GM18909 (cell line): ENCODE results near the gene ATP2A3.

Experiments
- ATAC-seq: cut with Tn5 transposase; IDR thresholded peaks from one replicate; pipeline ENCODE4 v1.9.1; 2021; ENCODE audit warnings: mild to moderate bottlenecking; ENCODE audit not compliant: unreplicated experiment, poor library complexity

ATP2A3 gene

DNA sequence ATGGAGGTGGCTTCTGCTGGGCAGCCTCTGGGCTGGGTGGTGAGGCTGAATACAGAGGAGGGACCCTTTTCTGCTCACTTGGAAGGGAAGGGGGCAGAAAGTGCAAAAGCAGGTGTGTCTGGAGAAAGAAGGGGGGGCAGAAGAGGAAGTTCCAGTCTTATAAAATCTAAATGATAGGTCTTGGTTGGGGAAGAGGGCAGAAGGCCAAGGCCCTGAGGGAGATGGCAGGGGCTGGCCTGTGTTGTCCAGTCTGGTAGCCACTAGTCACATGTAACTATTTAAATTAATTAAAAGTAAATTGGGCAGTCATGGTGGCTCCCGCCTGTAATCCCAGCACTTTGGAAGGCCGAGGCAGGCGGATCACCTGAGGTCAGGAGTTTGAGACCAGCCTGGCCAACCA, 68.9 kb downstream of the ATP2A3 start:
- no peak for ATAC-seq

DNA sequence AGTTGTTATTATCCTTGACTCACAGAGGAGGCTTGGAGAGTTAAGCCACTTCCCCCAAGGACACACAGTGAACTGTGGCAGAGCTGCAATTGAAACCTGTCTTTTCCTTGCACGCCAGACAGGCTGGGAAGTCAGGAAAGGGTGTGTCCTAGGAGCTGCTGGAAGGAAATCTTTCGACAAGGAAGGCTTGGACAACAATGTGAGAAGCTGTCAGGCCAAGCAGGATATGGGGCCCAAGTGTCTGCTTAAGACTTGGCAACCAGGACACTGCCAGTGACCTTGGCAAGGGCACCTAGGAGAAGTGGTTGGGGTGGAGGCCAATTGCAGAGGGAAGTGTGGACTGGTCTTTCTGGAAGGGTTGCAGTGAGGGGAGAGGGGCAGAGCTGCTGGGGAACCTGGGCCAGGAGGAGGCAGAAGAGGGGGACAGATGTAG, 69.3 kb downstream of the ATP2A3 start:
- ATAC-seq = no peak

DNA sequence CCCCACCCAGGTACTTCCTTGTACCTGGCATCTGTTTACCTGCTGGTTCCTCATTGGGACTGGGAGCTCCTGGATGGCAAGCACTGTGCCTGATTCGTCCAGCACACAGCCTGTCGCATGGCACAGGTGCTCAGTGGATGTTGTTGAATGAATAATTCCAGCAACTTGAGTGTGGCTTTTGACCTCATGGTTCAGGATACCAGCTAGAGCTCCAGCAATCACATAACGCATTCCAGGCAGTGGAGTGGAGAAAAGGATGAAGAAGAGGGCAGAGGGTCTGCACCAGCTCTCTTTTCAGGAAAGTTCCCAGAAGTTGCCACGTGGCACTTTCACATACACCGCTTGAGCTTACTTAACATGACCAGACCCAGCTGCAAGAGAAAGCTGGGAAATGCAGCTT, 70.0 kb downstream of the ATP2A3 start:
- ATAC-seq = no peak

DNA sequence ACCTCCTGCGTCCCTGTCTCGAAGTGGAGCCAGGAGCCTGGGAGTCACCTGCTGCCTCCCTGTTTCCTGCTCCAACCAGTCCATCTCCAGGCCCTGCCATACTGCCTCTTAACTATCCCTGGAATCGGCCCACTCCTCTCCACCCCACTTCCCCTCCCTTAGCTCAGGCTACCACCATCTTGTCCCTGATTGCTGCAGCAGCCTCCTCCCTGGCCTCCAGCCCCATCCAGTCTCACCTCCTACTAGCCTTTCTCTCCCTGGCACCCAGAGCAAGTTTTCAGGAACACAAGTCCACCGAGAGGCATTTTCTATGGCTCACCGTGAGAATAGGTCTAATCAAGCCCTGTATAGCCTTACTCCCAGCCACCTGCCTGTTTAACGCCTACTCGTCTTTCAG, 70.5 kb downstream of the ATP2A3 start:
- no peak for ATAC-seq

DNA sequence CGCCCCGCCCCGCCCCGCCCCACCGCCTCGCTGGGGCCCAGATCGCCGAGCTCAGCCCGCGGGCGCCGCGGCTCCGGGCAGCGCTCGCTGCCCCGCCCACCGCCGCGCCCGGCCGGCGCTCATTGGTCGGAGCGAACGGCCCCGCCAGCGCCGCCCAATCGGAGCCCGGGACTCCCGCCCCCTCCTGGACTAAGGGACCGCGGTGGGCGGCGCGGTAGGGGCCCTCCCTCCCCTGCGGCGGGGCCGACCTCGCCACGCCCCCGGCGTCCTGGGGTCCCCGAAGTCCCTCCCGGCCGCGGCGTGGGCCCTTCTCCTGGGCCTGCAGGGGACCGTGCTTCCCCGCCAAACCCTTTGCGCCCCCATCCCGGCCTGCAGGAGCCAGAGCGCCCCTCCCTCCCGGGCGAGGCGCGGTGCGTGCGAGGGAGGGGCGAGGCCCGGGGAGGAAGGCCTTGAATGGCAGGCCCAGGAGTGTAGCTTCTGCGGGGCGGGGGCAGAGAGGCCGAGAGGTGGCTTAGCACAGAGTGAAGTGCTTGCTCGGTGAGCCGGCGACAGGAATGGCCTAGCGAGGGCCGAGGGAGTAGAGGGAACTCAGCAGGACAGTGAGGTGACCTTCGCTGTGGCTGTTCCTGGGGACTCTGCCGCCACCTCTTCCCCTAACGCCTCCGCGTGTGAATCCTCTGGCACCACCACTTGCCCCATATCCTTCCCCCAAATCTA, 71.1 kb downstream of the ATP2A3 start, which contains the start of gene CAMKK1:
TSS of gene CAMKK1 (minus strand) at position 51 of the 717 bp plus-strand sequence. CDS start 7,366 bp downstream, outside the sequence.
- ATAC-seq = peak; percentile 88

DNA sequence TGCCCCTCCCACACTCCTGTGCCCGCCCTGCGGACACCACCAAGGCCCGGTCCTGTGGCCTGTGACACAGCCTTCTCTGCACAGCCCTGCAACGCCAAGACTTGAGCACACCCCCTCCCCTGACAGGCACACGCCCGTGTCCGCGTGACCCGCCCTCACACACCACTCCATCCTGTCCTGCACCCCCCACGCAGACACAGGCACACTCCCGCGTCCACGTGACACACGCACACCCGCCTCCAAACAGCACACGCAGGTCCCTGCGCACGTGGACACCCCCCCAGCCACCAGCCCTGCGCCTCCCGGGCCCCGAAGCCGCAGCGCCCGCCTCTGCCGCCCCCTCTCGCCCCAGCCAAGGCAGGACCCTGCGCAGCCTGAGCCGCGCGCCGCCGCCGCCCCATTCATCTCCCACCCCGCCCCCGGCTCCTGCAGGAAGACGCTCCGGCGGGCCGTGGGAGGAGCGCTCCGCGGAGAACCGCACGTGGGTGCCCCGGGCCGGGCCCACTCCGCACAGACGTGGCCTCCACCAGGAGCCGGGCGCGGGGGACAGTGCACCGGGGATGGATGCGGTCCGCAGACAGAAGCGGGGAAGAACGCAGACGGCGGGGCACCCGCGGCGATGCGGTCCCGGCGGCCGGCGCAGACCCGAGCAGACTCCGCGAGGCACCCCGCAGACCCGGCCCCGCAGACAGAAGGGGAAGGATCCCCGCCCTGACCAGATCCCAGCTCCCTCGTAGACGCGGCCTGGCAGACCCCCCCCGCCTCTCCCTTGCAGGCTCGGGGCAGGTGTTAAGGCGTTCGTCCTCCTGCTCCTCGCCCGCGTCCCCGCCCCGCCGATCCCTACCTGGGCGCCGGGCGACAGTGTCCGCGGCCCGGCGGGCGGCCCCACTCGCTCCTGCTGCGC, 71.9 kb downstream of the ATP2A3 start:
- peak; percentile 17 for ATAC-seq

DNA sequence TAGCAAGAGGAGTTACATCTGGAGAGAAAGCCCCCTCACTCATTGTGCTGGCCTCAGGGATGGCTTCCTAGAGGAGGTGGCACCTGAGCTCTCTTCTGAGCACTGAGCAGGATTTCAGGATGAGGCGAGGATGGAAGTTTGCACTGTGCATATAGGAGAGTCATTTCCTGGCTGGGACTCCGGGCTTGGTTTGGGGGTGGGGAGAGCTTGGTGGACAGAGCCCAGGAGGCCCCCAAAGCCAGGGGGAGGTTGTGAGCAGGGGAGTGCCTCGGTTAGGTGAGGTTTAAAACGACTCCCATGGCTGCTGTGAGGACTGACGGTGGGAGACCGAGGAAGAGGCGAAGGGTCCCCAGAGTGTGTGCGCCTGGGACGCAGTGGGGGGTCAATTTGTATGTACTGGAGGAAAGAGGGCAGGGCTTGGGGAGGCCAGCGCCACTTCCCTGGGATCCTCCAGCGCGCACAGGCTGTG, 72.6 kb downstream of the ATP2A3 start:
- no peak for ATAC-seq

DNA sequence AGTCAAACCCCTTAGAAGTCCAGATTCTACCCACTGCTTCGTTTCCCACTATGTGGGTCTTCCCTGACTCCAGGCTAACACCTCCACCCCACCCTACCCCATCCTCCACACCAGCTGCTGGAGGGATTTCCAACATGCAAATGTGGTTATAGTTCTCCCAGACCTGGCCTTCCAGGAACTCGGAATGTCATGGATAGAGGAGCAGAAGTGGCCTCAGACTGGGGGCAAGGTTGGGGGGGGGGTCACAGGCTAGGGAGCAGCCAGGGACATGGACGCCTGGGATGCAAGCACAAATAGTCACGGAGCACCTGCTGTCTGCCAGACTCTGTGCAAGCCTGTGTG, 73.4 kb downstream of the ATP2A3 start:
- no peak for ATAC-seq

DNA sequence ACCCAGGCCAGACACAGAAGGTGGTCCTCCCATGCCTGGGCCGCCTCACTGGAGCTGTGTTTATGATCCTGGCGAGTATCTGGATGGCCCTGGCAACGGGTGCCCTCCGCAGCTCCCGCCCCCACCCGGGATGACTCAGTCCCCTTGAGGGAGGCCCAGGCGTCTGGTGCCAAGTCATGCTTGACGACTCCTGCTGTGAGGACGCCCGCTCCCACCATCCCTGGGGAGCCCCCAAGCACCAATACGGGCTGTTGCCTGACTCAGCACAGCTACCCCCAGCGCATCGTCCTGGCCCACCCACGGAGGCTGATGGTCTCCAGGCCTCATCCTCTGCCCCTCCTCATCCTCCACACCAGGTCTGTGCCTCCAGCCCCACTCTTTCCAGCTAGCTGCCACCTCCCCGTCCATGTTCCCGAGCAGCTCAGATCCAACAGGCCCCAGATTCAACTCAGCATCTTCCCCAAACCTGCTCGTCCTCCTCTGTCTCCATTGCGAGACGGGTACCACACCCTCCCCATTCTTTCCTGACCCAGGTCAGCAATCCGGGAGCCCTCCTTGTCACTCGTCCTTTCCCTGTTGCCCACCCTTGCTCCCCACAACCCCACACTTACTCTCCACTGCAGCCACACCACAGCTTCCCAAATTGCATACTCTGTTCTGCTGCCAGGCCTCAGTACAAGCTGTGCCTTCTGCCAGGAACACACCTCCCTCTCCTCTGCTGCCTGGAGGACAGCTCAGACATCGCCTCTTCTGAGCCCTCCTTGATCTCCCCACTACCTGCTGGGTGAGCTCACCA, 74.0 kb downstream of the ATP2A3 start:
- no peak for ATAC-seq

DNA sequence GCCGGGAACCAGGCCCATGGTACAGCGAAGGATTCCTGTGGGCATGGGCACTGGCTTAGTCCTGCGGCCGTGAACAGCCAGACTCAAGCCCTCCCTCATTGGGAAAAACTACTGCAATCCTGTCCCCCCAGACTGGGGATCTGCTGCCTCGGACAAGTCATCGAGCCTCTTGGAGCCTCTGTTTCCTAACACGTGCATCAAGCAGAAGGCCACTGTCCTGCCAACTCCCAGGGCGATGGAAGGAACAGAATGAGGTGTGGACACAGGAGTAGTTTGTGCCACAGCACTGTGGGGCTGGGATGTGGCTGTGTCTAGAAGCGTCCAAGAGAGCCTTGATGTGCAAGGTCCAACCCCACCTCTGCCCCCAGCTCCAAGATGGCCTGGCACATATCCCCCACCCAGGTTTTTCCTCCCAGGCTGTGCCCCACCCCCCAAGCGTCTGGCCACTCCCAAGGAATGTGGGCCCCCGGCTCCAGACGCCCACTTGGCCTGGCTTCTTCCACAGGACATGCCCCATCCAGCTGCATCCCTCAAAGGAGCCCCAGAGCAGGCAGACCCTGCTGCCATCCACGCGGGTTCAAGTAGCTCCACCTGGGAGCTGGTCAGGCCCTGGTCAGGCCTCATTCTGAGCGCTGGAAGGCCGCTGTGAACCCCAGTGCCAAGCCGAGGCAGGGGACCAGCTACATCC, 74.8 kb downstream of the ATP2A3 start:
- ATAC-seq = no peak

DNA sequence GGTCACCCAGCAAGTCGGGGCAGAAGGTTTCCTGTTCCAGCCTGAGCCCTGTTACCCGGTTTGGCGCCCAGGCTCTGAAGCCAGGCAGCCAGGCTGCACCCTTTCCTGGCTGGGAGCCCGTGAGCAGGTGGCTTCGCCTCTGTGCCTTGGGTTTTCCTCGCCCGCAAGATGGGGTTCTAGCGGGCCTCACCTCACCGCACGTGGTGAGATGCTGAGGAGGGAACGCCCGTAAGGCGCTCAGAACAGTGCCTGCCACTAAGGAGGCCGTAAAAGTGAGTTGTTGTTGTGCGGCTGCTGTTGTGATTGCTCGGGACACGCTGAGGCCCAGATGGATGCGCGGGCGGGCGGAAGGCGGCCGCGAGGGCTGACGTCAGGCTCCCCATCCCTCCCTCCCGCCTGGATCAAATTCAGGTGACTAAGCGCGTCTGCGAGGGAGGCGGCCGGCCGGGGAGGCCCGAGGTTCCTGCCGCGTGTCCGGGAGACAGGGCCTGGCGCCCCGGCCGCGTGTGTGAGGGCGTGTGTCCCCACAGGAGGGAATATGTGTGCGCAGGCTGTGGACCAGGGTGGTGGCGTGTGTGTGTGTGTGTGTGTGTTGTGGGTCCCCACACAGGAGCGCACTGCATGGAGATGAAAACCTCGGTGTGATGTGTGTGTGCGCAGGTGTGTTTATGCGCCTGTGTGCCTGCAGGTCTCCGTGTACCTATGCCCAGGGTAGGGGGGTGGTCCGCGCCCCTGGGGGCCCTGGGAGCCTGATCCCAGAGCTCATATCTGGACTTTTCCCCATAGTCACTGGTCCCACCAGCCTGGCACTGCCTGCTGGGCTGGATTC, 75.7 kb downstream of the ATP2A3 start:
- no peak for ATAC-seq

DNA sequence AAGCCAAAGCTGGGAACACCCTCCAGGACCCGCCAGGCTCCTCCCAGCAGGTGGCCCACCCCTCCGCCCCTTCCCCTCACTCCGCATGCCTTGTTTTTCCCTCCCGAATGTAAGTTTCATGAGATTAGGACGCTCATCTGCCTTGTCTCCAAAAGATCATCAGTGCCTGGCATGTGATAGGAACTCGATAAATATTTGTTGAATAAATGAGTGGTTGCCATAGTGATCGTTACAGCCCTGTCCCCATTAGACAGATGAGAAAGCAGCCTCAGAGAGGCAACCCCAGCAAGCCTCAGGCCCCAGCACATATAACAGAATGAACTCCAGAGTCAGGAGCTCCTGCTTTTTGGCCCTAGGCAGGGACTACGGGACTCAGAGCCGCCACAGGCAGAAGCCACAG, 76.4 kb downstream of the ATP2A3 start:
- ATAC-seq = no peak

DNA sequence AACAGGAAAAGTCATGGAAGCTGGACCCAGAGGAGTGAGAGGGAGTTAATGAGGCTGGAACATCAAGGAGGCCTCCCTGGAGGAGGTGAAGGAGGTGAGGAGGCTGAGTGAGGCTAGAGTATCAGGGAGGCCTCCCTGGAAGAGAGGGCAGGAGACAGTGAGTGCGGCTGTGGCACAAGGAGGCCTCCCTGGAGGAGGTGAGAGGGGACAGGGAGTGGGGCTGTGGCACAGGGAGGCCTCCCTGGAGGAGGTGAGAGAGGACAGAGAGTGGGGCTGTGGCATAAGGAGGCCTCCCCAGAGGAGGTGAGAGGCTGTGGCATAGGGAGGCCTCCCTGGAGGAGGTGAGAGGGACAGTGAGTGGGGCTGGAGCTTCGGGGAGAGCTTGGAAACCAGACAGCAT, 76.8 kb downstream of the ATP2A3 start:
- no peak for ATAC-seq

DNA sequence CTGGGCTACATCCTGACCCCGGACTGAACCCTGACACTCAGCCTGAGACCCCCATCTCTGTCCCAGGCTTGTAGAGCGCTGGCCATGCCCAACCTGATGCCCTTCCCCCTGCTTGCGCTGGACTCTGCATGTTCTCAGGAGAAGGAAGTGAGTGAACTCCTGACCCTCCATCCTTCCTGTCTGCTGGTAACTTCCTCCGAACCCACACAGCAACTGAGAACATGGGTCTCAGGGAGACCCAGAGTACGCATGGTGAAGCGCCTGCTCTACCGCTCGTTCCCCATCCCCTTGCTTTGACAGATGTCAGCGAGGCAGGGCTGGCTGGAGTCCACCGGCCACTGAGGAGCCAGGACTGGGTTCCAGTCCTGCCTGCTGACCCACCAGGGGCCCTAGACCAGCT, 77.5 kb downstream of the ATP2A3 start:
- no peak for ATAC-seq

DNA sequence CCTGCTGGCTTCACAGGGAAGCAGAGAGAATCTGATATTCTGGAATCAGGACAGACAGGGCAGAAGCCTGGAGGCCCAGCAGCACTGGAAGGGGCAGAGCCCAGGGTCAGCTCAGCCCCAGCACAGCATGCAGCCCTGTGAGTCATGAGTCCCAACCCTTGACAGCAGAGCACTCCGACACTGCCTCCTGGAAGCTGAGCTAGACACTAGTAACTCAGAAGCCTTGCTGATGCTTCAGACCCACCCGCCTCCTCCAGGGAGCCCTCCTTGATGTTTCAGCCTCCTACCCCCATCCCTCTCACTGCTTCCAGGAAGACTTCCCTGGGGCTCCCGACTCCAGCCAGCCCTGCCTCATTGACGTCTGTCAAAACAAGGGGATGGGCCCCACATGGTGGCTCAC, 78.3 kb downstream of the ATP2A3 start:
- ATAC-seq = no peak

DNA sequence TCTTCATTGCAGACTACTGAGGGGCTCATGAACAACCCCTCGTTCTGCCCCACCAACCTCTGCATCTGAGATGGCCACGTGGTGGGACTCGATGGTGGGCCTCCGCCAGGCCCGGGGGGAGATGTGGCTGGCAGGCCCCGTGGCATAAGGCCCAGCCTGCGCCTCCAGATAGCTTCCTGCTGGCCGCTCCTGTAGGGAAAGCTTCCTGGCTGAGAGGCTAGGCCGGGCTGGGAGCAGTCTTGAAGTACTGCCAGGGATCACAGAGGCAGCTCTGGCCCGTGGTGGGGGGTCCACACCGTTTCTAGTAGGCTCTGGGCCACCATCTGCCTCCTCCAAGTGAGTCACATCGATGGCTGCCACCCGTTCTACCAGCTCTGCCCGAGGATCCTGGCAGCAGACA, 79.0 kb downstream of the ATP2A3 start:
- ATAC-seq = no peak

DNA sequence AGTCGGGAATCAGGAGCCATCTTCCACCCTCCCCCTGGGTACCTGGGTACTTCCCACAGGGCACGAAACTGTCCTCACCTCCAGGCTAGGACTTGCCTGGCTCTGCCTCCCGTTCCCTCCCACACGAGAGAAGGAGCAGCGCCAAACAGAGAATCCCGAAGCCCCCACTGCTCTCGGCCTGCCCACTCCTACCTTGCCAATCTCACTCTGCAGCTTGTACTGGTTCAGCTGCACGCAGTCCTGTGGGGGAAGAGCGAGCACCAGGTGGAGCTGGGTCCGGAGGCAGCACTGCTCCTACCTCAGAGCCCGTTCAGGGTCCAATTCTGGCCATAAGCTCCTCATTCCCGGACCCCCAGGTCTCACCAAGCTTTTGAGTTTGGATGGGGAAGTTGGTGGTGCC, 80.0 kb downstream of the ATP2A3 start:
- ATAC-seq = no peak

DNA sequence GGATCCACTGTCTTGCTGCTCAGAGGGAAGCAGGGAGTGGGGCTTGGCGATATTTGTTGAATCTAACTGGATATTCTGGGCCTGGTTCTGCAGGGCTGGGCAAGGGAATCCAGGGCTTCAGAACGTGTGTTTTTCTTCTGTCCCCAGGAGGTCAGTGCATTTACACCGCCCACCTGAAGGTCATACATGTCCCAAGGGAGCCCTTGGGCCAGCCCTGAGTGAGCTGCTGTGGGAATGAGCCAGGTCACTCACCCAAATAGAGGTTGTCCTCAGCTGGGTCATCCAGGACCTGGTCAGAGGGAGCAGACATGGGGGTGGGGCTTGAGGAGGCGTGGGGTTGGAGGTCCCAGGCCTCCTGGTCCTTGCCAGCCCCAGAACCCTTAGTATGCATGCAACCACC, 82.0 kb downstream of the ATP2A3 start:
- no peak for ATAC-seq

DNA sequence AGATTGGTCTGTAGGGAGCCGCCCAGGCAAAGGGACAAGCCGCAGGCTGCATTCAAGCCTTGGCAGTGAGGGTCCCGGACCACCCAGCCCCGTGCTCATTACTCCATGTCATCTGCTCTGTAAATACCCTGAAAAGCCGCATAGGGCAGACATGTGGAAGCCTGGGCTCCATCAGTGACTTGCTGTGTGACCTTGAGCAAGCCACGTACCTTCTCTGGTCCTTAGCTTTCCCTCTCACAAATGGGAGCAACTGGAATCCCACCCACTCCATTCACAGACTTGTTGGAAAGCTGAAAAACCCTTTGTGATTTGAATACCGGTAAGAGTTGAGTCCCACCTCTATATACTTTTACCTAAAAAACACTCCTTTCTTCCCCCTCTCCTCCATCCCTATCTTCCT, 83.3 kb downstream of the ATP2A3 start:
- ATAC-seq = no peak
